ENCODE data around the gene KIAA0930.

KIAA0930 gene

GRCh38 chr22:45237065-45237990 is 3.4 kb downstream of the KIAA0930 start:
- no peak for DNase-seq

- DNase-seq = no peak
Observed at GRCh38 chr22:45235851-45236342, 4.8 kb downstream of the KIAA0930 start.

DNA sequence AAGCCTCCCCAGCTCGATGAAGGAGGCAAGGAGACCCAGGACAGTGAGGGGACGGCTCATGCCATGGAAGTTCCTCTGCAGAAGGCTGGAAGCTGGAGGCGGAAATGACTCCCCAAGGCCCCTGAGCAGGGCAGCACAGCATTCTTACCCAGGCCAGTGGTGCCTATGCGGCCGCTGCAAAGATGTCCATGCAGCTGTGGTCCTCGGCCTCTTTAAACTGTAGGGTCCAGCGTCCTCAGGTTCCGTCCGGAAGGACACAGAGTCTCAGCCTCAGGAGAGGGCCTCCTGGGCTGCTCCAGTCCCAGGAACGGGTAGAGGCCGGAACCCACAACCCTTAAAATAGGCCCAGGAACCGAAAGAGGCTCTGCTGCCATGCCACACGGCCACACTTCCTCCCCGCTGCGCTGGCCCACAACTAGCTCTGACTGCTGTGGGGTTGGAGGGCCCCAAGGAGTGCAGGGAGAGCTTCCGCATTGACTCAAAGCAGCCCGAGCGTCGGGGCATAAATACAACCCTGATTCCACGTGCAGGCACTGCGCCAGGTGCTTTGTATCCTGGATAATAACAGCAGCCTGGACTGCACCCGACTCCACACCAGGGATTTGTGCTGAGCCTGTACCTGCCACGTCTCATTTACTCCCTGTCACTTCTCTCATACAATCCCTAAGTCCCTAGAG is 5.5 kb downstream of the KIAA0930 start:
- peak; percentile 58 for DNase-seq

- no peak for DNase-seq
Observed at GRCh38 chr22:45233827-45234226, 6.9 kb downstream of the KIAA0930 start.

DNA sequence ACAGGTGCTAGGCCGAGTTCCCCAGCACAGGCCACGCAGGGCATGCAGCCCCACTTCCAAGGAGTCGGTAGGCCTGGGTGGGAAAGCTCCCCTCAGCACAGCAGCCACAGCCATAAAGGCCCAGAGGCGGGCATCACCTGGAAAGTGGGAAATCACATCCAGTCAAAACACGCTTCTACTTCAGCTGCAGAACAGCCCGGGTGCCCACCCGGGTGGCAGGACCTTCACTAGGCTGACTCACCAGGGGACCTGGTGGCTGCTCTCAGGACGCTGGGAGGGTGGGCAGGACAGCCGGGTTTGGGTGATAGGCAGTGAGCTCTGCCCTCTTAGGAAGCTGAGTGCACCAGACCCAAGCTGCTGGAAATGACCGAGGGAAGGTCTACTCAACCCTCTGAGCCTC is 7.3 kb downstream of the KIAA0930 start:
- no peak for DNase-seq

DNA sequence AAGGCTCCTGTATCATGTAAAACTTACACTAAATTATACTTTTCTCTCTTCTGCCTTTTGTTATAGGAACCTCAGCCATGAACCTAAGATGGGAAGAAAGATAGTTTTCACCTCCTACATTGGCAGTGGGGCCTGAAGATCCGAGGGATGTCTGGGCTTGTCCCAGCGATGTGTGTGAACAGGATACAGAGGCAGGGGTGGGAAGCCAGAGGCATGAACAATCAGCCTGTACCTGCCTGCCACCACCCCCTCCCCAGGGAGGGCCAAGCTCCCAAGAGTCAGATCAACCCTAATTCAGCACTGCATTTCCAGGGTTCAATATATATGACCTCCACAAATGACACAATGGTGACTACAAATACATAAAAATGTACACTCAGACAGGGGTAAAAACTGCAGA is 9.4 kb downstream of the KIAA0930 start:
- no peak for DNase-seq

- peak; percentile 20 for DNase-seq
Observed at GRCh38 chr22:45230026-45230721, 10.5 kb downstream of the KIAA0930 start.

GRCh38 chr22:45229181-45229580 is 11.5 kb downstream of the KIAA0930 start:
- no peak for DNase-seq

DNA sequence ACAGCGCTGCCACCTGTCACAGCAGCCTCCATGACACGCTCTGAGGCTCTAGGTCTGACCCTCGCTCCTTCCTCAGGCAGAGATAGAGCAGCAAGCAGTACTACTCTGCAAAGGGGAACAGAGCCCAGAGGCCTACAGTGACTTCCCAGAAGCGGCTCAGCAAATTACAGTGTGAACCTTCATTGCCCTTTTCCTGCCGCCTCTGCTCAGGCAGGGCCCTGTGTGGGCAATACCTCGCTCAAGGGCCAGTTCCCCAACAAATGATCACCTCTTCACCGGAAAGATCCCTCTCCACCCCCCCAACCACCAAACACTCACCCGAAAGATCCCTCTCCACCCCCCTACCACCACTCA is 12.3 kb downstream of the KIAA0930 start:
- DNase-seq = peak; percentile 56

- DNase-seq = peak; percentile 39
Observed at GRCh38 chr22:45227645-45228400, 12.9 kb downstream of the KIAA0930 start.

DNA sequence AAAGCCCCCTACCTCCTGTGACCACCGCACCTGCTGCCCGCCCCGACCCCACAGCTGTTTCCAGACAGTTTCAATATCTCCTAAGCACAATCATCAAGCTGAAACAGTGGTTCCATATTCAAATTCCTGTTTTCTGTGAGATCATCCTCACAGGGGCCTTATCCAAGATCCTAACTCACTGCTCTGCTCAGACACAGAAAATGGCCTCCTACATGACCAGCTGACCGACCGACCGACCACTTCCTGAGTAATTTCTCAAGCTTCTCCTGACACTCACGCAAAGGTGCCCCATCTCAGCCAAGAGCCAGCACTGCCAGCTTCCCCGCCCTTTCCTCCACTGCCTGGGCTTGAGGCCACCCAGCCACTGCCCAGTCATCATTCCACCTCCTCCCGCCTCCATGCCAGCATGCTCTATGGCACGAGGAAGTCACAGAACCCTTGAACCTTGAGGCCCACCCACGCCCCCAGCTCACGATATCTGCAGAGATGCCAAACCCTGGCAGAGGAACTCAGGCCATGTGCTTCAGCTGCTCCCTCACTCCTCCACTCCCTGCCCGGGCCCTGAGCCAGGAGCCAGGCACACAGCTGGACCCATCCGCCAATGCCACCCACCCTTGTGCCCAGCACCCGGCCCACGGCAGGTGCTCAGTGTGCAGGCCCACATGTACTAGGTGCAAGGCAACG is 14.0 kb downstream of the KIAA0930 start:
- DNase-seq = peak; percentile 43

GRCh38 chr22:45225732-45226502 is 14.8 kb downstream of the KIAA0930 start:
- DNase-seq = peak; percentile 50

DNA sequence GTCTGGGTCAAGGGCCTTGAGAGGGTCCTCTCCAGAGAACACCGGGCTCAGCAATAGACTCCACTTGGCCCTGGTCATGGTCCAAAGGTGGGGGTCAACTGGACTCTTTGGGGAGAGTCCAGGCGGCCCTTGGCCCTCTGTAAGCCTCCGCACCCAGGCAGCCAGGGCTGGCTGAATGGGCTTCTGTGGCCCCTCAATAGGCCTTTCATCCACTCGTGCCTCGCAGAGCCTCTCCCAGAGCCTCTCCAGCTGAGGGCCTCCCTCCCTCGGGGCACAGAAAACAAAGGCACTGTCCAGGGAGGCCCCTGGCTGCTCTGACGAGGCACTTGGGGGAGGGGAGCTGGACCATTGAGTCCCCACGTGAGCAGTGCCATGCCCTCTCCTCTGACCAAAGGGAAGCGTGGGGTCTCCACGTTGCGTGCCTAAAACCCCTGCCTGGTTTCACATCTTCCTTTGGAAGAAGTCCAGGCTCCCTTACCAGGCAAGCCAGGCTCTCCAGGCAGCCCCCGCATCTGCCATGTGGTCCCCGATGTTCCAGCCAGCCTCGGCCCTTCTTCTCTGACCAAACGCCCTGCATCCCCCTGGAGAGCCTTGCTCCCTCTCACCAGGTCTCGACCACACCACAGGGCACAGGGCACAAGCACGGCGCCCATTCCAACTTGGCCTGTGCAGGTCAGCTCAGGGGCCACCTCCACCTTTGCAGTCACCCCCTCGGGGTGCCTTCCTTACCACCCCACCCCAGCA is 15.5 kb downstream of the KIAA0930 start:
- DNase-seq = no peak

DNA sequence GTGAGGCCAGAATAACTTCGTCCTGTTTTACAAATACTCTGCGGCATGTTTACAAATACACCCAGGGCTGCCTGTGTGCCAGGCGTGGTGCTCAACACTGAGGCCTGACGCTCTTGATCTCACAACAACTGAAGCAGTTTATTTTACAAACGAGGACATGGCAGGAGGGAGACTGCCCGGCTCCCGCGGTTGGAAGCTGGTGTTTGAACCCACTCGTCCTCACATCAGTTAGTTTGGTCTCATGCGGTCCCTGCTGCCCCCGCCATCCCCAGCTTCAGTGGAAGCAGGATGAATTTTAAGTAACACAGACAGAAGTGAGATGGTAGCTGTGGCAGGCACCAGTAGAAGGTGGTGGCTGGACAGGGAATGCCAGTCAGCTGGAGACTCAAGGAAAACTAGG is 16.4 kb downstream of the KIAA0930 start:
- no peak for DNase-seq

- DNase-seq = no peak
Observed at GRCh38 chr22:45223304-45224117, 17.2 kb downstream of the KIAA0930 start.

- DNase-seq = no peak
Observed at GRCh38 chr22:45221201-45221600, 19.5 kb downstream of the KIAA0930 start.

DNA sequence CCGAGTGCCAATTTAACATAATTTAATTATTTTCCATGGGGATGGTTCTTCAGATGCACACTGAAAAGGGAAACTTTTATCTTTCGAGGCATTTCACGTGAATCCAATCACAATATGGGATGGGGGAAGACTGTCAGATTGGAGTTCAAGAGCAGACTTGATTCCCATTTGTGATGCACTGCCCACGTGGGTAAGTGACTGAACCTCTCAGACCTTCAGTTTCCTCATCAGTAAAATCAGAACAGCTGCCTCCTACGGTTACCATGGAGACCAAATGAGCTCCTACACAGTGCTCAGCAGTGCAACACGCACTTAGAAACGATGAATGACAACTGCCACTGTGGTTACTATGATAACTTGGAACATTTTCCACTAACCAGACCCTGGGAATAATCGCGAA is 21.7 kb downstream of the KIAA0930 start:
- DNase-seq = peak; percentile 23

DNA sequence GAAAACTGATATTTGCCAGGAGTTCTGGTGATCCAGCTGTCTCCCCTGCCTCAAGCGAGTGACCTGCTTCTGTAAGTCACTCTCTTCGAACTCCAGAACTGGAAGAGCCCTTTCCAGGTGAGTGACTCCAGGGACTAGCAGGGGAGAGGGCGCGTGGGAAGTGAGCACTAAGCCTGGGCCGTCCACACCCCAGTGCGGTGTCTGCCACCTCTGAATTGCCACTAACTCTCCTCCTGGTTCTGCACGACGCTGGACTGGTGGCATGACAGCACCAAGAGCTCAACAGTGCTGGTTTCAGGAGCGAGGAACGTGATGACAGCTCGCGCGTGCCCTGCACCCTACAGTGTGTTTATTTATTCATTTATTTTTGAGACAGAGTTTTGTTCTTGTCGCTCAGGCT is 22.9 kb downstream of the KIAA0930 start:
- DNase-seq = no peak

DNA sequence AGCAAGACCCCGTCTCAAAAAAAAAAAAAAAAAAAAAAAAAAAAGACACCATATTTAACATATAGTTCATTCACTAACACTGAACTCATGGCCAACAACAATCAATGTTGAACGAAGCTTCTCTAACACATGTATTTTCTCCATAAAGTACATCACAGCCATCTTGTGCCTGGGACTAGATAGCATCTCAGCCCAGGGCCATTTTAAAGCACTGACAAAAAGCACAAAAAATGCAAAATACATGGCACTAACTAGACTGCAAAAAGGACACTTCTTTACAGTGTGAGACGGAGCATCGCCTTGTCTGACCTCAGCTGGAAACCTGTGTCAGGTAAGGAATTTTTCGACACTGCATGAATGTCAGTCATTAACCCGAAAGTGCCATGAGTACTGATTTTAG is 23.3 kb downstream of the KIAA0930 start:
- DNase-seq = no peak

Measured in CD4-positive, alpha-beta T cell treated with Interferon gamma for 1 hour (primary cell).